ENCODE results near the gene RPS6KL1.
"Not testable (repeated sequence)": the region's sequence is repeated elsewhere in the genome, so short reads cannot be mapped to it uniquely, and the experiment has no call there.

Gene RPS6KL1

DNA sequence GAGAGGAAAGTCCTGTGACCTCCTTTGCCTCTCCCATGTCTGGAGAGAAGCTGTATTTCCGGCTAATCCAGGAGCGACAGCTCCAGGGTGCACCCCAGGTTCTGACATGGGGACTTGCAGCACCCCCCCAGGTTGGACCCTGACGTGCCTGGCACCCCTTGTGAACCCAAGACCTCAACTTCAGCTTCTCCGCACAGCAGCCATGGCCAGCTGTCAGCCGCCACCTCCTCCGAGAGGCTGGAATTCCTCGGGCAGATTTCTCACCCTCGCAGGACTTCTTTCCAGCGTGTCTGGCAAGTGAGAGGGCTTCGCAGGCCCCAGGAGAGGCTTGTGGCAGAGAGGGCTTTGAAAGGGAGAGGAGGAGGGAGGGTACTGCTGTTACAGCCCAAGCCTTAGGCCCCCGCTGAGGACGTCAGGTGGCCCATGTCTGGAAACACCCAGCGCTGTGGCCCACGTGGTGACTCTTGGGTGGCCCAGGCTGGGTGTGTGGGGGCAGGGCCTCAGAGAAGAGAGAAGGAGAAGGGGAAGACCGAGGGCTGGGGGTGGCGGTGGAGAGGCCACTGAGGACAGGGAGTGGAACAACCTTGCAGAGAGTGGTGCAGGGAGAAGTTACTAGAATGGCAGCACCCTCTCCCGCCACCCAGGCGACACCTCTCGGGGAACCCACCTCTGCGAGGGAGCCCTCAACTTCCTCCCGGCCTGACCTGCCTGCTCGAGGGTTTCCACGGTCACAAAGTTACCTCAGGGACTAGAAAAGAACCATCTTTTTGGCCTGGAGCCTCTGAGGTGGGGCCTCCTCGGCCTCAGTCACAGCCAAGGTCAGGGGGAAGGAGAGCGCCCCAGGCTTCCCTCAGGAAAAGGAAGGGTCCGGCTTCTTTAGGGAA, 11.7 kb upstream of the RPS6KL1 start:
- no peak for DNase-seq

DNA sequence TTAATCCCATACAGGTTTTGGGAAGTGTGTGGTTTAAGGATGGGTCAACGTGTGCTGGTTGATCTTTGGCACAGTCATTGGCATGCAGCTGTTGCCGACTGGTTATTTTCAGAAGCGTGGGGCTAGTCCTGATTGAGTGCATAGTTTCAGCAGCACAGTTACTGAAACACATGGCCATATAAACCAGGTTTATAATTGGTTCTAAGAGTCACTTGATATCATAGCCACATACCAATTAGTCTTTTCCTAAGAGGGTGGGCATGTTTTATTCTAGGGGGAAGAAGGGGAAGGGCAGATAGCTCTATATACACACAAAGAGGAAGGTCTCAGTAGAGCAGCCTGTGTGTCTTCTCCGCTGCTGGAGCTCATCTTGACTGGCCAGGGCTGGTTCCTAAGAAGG, 11.0 kb upstream of the RPS6KL1 start:
- DNase-seq: peak; percentile 15

DNA sequence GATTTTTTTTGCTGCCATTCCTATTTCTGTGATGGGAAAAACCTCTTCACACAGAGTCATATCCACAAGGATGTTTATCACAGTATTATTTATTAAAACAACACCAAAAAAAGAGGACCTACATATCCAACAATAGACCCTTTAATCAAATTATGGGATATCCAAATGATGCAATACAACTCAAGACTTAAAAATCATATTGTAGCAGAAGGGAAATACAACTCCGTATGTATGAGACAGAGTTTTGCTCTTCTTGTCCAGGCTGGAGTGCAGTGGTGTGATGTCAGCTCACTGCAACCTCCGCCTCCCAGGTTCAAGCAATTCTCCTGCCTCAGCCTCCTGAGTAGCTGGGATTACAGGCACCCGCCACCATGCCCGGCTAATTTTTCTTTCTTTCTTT, 9.9 kb upstream of the RPS6KL1 start:
- DNase-seq: not testable (repeated sequence)

DNA sequence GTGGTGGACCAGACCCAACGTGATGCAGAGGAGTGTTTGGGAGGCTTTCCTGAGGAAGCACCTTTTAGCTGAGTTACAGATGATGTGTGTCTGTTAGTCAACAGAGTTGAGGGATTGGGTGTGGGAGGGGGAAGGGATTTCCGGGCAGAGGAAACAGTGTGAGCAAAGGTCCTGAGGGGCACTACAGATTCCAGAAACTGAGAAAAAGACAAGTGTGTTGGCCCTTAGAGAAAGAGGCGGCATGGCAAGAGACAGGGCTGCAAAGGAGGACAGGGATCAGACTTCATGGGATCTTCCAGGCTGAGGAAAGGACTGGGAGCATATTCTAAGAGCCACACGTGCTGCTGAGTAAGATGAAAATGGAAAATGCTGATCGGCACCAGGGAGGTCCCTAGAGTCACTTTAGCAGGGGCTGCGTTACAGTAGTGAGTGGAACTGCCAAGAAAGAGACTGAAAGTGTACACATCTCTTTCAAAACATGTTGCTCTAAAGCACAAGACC, 9.4 kb upstream of the RPS6KL1 start:
- DNase-seq: no peak

DNA sequence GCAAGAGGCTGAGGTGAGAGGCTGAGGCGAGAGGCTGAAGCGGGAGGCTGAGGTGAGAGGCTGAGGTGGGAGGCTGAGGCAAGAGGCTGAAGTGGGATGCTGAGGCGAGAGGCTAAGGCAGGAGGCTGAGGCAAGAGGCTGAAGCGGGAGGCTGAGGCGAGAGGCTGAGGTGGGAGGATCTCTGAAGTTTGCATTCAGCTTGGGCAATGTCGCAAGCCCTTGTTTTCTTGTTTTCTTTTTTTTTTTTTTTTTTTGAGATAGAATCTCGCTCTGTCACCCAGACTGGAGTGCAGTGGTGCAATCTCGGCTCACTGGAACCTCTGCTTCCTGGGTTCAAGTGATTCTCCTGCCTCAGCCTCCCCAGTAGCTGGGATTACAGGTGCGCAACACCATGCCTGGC, 8.7 kb upstream of the RPS6KL1 start:
- not testable (repeated sequence) for DNase-seq

DNA sequence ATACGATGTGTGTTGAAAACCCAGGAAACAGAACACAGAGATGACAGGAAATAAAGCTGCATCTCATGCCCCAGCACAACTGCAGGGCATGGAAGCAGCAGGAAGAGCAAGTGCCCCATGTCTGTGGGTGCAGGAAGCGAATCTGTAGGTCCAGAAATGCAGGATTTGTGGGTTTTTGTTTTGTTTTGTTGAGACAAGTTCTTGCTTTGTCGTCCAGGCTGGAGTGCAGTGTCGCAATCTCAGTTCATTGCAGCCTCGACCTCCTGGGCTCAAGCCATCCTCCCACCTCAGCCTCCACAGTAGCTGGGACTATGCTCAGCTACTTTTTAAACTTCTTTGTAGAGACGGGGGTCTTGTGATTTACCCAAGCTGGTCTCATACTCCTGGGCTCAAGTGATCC, 6.2 kb upstream of the RPS6KL1 start:
- no peak for DNase-seq

DNA sequence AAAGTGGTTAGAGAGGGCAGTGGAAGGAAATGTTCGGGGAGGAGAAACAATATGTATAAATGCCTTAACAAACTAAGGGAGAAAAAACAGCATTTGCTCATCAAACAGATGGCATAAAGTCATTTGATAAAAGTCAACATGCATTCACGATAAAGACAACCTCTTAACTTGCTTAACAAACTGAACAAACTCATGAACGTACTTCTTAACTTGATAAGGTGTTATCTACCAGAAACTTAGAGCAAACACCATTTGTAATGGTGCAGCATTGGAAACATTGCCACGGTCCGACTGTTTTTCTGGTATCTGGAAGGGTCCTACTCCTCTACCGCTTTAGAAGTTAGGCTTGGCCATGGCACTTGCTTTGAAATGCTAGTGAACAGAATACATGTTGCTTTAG, 4.2 kb upstream of the RPS6KL1 start:
- no peak for DNase-seq

DNA sequence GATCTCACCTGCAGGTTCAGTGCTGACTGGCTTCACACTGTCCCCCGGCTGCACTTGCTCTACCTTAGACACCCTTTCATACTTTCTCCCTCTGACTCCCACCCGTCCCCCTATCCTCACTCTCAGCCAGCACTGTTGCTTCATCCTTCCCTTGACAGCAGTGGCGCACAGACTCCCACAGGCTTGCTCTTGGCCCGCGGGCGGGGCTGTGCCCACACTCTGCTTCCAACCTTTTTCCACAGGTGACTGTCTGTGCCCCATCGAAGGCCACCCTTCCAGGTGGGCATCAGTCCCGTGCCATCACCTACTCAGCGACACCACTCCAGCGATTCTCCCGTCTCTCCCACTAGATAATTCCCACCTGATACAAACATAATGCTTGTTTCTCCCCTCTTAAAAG, 1.0 kb upstream of the RPS6KL1 start:
- DNase-seq: no peak

DNA sequence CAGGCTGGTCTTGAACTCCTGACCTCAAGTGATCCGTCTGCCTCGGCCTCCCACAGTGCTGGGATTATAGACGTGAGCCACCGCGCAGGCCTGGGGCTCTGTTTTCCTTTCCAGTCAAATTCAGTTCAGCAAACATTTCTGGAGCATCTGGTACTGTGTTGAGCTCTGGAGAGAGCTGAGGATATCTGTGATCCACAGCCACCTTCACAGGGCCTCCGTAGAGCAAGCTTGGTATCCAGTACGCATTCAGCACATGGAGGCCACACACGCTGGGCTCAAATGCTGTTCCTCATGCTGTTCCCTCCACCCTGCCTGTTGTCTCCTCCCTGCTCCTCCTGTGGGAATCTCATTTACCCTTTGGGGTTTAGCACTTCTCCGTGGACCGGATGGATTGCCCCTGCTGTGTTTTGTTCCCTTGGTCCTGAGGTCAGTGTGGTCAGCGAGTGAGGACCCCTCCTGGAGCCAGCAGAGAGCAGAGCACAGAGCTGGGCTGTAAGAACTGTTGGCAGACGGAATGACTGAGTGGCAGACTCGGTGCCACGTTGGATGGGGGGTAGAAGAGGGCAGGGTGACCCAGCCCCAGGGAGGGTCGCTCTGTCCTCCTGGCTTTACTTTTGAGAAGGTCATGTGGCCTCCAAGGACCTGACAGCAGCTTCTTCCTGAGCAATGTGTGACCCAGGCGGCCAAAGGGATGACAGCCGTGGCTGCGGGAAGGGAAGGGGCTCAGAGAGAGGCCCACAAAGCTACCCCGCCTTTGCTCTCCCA, 891 bp downstream of the RPS6KL1 start:
- no peak for DNase-seq

DNA sequence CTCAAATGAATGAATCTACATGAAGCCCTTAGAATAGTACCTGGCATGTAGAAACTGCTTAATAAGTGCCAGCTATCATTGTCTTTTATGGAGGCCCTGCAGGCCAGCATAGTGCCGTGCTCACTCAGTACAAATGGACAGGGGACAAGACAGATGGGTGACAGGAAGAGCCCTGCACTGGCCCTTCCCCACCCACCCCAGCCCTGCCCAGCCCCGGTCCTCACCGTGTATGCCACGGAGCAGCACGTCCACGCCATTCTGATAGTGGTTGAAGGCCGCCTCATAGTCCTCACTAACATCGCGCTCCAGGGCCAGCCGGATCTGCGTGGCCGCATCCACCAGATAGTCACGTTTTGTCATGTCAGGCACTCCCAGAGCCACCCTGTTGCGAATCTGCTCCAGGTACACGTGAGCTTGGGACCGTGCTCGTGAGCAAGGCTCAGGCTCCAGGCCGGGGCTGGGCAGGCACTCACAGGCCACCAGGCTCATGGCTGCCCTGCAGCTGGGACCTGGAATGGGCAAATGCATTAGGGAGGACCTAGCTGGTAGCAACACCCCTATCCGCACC, 1.9 kb downstream of the RPS6KL1 start:
- no peak for DNase-seq

DNA sequence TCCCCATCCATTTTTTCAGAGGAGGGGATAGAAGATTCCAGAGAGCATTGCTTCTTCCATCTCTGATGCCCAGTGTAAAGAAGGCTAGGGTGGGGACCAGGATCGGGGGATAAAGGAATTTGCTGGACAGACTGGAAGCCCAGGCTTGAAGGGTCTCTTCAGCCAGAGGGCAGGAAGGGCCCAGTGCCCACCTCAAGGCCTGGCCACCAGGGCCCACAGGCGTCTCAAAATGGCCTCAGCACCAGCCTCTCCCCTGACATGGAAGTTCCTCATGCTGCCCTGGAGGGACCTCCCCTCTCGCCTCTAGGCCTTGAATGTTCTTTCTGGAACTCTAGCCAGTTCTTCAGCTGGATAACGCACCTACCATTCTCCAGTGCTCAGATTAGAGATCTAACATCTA, 2.8 kb downstream of the RPS6KL1 start:
- no peak for DNase-seq

DNA sequence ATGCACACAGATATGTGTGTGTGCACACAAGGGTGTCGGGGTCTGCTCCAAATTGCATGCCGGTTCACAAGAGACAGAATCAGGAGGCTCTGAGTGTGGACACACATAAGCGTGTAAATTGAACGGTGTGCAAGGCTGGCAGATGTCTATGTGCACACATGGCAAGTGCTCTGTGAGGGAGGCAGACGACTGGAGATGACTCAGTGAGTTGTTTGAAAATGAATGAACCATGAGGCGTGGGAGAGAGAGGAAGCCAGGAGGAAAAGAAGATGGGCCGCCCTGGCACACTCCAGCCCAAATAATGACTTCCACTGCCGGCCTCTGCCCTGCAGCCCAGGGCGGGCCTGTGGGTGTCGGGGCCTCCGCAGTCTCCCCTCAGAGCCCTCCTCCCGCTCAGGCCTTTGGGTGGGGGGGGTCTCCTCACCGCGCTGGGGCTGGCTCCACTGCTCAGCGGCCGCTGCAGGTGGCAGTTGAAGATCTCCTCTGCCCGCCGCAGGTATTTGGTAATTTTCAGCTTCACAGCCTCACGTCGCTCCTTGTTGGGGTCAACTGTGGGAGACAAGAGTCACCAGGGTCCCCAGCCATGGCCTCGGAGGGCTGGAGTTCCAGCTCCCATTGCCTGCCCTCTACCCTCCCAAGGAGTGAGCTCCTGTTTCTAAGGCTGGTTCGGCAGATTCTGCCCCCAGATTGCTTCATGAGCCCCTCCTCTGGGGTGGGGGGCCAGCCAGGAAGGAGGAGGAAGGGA, 3.5 kb downstream of the RPS6KL1 start:
- DNase-seq: peak; percentile 17

DNA sequence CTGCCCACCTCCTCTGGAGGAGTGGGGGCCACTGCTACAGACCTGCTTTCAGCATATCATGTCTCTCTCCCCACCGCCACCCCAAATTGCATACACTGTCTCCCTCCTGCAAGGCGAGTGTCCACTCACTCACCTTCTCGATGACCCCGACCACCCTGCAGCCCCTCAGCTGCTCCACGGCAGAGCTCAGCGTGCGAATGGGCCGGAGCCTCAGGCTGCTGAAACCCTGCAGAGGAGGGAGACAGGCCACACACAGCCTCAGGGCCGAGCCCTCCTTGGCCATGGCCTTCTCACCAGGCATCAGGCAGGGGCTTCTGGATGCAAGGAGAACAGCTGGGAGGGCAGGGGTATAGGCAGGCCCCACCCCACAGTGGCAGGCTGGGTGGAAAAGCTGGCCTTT, 4.7 kb downstream of the RPS6KL1 start:
- no peak for DNase-seq

DNA sequence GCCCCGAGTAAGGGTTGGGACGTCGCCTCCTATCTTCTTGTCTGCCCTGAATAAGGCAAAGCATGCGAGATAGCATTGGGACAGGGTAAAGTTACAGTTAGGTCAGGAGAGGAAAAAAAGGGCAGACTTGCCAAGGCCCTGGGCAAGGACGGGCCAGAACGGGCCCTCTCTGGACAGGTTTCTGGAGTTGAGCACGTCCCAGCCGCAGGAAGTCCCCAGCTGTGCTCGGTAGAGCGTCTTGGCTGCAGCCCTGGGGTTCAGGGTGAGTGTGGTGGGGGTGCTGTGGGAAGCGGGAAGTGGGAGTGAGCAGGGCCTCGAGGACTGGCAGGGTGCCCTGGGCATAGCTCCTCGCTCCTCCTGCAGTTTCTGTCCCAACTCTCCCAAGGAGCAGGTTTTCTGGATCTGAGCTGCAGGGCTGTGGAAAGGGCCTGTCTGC, 5.4 kb downstream of the RPS6KL1 start:
- DNase-seq: no peak

DNA sequence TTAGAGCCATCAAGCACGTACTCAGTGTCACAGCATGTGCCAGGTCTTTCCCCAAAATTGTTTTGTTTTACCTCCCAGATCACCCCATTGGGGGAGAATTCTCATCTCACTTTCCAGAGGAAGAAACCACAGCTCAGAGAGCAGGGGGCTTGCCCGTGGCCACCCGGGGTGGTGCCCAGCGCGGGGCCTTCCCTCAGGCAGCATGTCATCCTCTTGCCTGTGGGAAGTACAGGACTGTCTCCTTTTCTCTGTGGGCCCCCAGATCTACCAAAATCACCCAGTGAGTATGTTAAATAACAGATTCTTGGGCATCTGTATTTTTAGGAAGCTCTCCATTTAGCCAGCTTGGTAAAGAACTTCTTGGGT, 5.9 kb downstream of the RPS6KL1 start:
- DNase-seq: no peak

DNA sequence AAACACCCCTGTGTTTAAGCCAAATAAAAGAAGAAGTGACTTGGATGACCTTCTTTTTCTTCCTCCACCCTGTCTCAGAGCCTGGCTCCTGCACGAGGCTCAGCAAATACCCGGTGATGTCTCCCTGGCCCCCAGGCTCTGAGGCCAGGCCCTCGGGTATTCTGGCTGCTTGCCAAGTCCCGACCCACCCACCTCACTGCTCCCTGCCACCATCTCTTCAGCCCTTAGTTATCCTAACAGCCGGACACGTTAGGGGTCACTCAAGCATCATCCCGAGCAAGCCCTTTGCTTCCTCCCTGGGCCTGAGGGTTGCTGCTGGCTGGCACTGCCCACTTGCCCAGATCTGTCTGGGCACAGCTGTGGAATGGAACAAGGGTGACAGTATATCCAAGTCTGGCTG, 7.2 kb downstream of the RPS6KL1 start:
- no peak for DNase-seq

DNA sequence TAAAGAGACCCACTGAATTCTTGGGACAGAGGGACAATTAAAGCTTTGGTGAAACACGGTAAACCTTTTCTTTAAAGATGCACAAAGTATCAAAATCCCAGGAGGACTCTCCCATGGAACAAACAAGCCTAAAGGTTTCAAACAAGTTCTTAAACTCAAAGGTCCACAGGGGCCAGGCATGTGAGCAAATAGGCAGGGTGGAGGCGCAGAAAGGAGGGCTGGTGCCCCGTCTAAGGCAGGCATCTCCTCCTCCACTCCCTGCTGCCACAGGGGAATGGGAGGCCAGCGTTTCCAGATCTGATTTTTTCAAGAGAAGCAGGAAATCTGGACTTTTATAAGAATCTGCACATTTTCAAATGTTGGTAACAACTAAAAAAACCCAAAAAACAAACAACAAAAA, 7.6 kb downstream of the RPS6KL1 start:
- no peak for DNase-seq

DNA sequence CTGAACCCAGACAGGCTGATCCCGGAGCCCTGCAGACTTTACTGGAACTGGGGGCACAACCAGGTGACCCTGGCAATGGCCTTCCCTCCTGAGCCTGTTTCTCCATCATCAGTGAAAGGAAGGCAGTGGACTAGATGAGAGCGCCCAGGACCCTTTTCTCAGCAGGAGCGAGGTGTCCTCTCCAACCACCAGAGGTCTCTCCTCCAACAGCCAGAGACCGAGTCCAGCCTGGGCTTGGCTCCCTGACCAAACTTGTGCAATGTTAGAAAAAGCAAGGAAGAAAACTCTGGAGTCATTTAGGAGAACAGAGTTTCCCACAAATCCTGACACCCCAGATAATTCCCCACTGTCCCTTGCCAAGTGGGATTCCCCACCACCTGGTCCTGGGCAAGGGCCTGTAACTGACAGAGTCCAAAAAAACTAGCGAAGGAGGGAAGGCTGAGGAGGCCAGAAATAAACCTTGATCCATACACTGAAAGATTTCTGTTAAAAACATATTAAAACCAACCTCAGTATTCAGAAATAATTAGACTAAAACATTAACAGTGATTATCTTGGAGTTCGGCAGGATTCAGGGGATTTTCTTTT, 9.0 kb downstream of the RPS6KL1 start:
- DNase-seq: peak; percentile 64

DNA sequence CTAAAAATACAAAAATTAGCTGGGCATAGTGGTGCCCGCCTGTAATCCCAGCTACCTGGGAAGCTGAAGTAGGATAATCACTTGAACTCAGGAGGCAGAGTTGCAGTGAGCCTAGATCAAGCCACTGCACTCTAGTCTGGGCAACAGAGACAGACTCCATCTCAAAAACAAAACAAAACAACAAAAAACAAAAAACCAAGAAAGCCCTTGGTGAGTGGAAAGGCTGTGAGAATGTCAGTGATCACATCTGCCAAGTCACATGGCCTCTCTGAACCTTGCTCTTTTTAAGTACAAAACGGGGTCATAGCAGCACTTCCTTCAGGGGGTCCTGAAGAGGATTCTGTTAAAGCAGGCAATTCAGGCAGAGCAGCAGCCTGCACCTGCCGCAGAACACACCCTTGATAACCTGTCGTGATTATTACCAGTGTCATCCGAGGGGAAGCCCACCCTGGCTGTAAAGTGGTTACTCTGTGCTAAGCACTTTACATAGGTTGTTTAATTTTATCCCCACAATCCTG, 9.6 kb downstream of the RPS6KL1 start:
- DNase-seq: no peak

DNA sequence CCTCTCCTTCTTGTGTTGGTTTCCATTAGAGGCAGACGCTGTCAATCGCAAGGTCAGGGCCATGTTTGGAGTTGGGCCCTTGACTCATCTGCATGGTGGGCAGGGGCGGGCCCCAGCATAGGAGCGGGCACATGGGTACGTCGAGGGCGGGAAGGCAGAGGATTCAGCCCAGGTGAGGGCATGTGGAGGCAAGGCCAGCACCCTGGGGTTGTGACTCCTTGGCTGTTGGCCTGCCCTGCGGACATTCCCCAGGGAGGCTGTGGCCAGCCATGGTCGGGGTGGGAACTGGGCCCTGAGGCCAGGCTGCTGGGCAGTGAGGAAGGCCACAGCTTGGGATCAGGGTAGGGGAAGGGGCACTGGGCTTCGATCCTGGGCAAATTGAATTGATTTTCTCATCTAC, 10.3 kb downstream of the RPS6KL1 start:
- no peak for DNase-seq

DNA sequence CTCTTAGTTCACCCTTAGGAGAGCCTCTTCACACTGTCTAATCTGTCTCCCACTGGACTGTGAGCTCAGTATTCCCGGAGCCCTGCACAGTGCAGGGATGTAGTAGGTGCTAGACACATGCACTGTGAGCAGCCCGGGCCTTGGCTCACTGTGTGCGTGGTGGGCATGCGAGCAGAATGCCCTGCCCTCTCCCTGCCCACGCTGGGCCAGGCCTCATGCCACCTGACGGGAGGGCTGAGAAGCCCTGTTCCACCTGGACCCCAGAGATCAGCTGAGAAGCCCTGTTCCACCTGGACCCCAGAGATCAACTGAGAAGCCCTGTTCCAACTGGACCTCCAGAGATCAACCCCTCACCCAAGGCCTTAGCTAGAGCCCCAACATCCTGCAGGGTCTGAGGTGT, 10.9 kb downstream of the RPS6KL1 start:
- DNase-seq: no peak

DNA sequence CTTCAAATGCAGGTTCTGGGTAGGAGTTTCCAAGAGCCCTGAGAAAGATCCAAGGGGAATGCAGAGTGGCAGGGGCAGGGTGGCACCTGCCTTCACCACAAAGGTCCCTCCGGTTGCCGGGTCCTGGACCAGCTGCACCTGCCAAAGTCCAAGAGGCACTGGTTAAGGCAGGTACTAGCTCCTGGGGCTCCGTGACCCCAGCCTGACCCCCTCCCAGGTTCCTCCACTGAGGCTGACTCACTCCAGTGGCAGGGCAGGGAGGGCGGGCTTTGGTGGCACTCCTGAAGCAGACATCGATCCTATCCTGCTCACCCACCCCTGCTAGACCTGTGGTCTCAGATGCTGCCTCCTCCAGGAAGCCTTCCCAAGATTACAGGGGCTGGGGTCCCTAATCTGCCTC, 11.4 kb downstream of the RPS6KL1 start:
- DNase-seq: no peak

Measured in HCEC 1CT (cell line).